Right lobe of liver (tissue), 6 donors: ENCODE measurements around the gene CDH15. TPM values are rescaled to one million over a fixed set of nuclear protein-coding genes. Genes with fewer than 3 reads are reported as not detected.

Source experiments
- ATAC-seq, 4 donors: fragments of 200-7000 bp; cut with Tn5 transposase; one replicate each; pipeline ENCODE4 v1.9.1; 2020; ENCODE audit warnings: mild to moderate bottlenecking in 4 of 4, moderate library complexity in 4 of 4
- DNase-seq, 3 donors: peaks; one replicate each; pipeline ENCODE4 v3.0.0-alpha.2; 2020
- H3K27ac ChIP-seq, 3 donors: fragments of 200-600 bp; one replicate each; pipeline ENCODE4 v1.8.0; 2022
- H3K27me3 ChIP-seq, 2 donors: fragments of 200-600 bp; one replicate each; pipeline ENCODE4 v1.8.0; 2022
- H3K36me3 ChIP-seq, 4 donors: fragments of 200-600 bp; sonication (generic) in 1 of 4; one replicate each; pipeline versions ENCODE4 v1.5.1 to v1.8.0; 2017 to 2022; ENCODE audit warnings: control low read depth in 1 of 4
- H3K4me1 ChIP-seq, 4 donors: fragments of 200-600 bp; sonication (generic) in 1 of 4; one replicate each; pipeline versions ENCODE4 v1.5.1 to v1.8.0; 2017 to 2022; ENCODE audit warnings: control low read depth in 1 of 4
- H3K4me3 ChIP-seq, 3 donors: fragments of 200-600 bp; one replicate each; pipeline ENCODE4 v1.8.0; 2022
- H3K9me3 ChIP-seq, 4 donors: fragments of 200-600 bp; sonication (generic) in 1 of 4; one replicate each; pipeline versions ENCODE4 v1.5.1 to v1.8.0; 2017 to 2022; ENCODE audit warnings: control low read depth in 1 of 4
- POLR2A ChIP-seq: fragments of 450-650 bp; IDR thresholded peaks from one replicate; pipeline ENCODE4 v1.6.1; 2017; ENCODE audit warnings: antibody characterized with exemption, mild to moderate bottlenecking
- WGBS: methylation state at CpG from one replicate; pipeline ENCODE4 v1.1.6; 2018; ENCODE audit warnings: low coverage, low lambda C conversion rate; ENCODE audit not compliant: insufficient coverage; ENCODE audit errors: missing lambda C conversion rate; 5-methylcytosine and 5-hydroxymethylcytosine counted together
- intact Hi-C, 2 donors: fragments of 100-400 bp; cut with DNase I; formaldehyde crosslinking; loops; one replicate each; pipeline versions ENCODE4 v1.11.2 to v1.14.1; 2022
- total RNA-seq, 6 experiments: library from RNA; depleted of rRNA in 2 of 6; stranded (reverse); fragments of >200 nt in 2 of 6; fragmentation: NEBNext Ultra II Directional in 3 of 6; extraction: Animal tissue kit (Norgen Biotek cat#: 25700) in 3 of 6; gene quantifications; one replicate each; pipeline versions ENCODE4 v1.1.0 to v1.2.4, GENCODE V29; 2016 to 2023
- TF ChIP-seq, protein P1 (sequence below), 4 donors: fragments of 200-600 bp in 3 of 4; fragments of 450-650 bp in 1 of 4; IDR thresholded peaks; one replicate each; pipeline versions ENCODE4 v1.5.1 to v1.8.0; 2016 to 2022; ENCODE audit warnings: antibody characterized with exemption in 4 of 4, mild to moderate bottlenecking in 2 of 4
- donor health status: DM: no; HTN: yes; CAD: no.
- donor health status: DM: no; HTN: no; CAD: no.
- donor health status: DM: no; HTN: no; CAD: no.
- donor health status: DM: no; HTN: yes; CAD: no.
- donor health status: DM: no; HTN: yes; CAD: no.

Gene CDH15
- total RNA-seq, 6 experiments from 2014 or later = 0.12 to 3.3 (median 0.15) TPM; not detected in 1

DNA sequence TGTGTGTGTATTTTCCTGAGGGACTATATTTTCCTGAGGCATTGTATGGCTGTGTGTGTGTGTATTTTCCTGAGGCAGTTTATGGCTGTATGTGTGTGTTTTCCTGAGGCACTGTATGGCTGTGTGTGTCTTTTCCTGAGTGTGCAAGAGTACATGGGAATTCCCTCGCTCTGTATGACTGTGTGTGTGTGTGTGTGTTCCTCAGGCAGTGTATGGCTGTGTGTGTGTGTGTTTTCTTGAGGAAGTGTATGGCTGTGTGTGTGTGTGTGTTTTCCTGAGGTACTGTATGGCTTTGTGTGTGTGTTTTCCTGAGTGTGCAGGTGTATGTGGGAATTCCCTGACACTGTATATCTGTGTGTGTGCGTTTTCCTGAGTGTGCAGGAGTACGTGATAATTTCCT, 50.1 kb downstream of the CDH15 start:
- Histone ChIP-seq H3K27me3 (no peaks in the 10 kb centered on the region), H3K9me3 (no peaks in the 10 kb centered on the region), H3K4me3 (no peak overlapping the region), H3K4me1 (peaks cover 0 to 12% (median 0%) of the 10 kb centered on the region in 4 donors), H3K36me3 (peaks cover 0 to 30% (median 15%) of the 10 kb centered on the region in 4 donors), H3K27ac (no peak overlapping the region)
- DNase-seq (no peak), ATAC-seq (no peak)
- intact Hi-C loops = loop anchor here in 1 of 2 donors (10.0 kb wide), 1 partner anchor 277 kb away; no protein-coding TSS in a partner anchor
- WGBS = 68% methylated on average over 2 of the region's 3 CpGs
- no peak for TF ChIP-seq POLR2A
- TF ChIP-seq, protein P1, sequence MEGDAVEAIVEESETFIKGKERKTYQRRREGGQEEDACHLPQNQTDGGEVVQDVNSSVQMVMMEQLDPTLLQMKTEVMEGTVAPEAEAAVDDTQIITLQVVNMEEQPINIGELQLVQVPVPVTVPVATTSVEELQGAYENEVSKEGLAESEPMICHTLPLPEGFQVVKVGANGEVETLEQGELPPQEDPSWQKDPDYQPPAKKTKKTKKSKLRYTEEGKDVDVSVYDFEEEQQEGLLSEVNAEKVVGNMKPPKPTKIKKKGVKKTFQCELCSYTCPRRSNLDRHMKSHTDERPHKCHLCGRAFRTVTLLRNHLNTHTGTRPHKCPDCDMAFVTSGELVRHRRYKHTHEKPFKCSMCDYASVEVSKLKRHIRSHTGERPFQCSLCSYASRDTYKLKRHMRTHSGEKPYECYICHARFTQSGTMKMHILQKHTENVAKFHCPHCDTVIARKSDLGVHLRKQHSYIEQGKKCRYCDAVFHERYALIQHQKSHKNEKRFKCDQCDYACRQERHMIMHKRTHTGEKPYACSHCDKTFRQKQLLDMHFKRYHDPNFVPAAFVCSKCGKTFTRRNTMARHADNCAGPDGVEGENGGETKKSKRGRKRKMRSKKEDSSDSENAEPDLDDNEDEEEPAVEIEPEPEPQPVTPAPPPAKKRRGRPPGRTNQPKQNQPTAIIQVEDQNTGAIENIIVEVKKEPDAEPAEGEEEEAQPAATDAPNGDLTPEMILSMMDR (IDR thresholded peaks at IDR 0.05) = no peak

DNA sequence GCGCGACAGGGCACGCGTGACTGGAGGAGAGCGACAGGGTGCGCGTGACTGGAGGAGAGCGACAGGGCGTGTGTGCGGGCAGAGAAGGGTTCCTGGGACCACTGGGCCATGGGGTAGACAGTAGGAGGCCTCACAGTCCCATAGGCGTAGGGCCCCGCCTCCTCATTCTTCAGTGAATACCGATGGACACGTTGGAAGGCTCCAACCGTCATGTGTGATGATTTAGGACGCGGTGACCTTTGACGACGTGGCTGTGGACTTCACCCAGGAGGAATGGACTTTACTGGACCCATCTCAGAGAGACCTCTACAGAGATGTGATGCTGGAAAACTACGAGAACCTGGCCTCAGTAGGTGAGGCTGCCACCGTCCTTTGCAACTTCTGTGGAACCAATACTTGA, 51.4 kb downstream of the CDH15 start:
- H3K27me3 ChIP-seq = no peaks in the 10 kb centered on the region
- H3K4me3 ChIP-seq = no peak overlapping the region
- WGBS = 90% methylated on average over 6 of the region's 21 CpGs
- H3K36me3 ChIP-seq = peaks cover 0 to 43% (median 23%) of the 10 kb centered on the region in 4 donors
- no peak overlapping the region for H3K27ac ChIP-seq
- H3K4me1 ChIP-seq = peaks cover 0 to 10% (median 0%) of the 10 kb centered on the region in 4 donors
- TF ChIP-seq, protein P1 (IDR thresholded peaks at IDR 0.05) = no peak
- DNase-seq (no peak), ATAC-seq (no peak)
- intact Hi-C loops = loop anchor here in 1 of 2 donors (10.0 kb wide), 1 partner anchor 278 kb away; no protein-coding TSS in a partner anchor
- peaks cover 0 to 6% (median 0%) of the 10 kb centered on the region in 4 donors for H3K9me3 ChIP-seq

DNA sequence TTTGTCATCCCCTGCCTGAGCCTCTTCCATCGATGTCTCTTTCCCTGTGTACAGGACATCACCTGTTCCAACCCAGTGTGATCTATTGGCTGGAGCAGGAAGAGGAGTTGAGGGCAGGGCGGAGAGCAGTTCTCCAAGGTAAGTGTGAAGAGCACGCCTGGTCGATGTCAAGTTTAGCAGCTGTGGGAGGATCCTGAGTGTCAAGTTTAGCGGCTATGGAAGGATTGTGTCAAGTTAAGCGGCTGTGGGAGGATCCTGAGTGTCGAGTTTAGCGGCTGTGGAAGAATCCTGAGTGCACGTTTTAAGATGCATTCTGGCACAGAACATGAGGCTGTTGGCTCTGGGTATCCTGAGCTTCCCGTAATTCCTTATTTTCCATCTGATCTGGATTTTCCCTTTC, 53.1 kb downstream of the CDH15 start:
- WGBS = 96% methylated on average over 4 of the region's 10 CpGs
- Histone ChIP-seq H3K36me3 (peaks cover 0 to 43% (median 24%) of the 10 kb centered on the region in 4 donors), H3K4me3 (no peak overlapping the region), H3K9me3 (peaks cover 0 to 6% (median 0%) of the 10 kb centered on the region in 4 donors), H3K27ac (no peak overlapping the region), H3K27me3 (no peaks in the 10 kb centered on the region), H3K4me1 (no peaks in the 10 kb centered on the region)
- no peak for TF ChIP-seq POLR2A
- TF ChIP-seq, protein P1 (IDR thresholded peaks at IDR 0.05) = no peak
- no peak for ATAC-seq
- intact Hi-C loops = loop anchor here in 1 of 2 donors (10.0 kb wide), 1 partner anchor 280 kb away; no protein-coding TSS in a partner anchor
- no peak for DNase-seq

GRCh38 chr16:89230255-89230654, 58.7 kb downstream of the CDH15 start:
- DNase-seq = no peak
- Histone ChIP-seq H3K27ac (no peak overlapping the region), H3K27me3 (no peaks in the 10 kb centered on the region), H3K4me3 (no peak overlapping the region), H3K36me3 (peaks cover 0 to 20% (median 16%) of the 10 kb centered on the region in 4 donors), H3K9me3 (peaks cover 0 to 6% (median 0%) of the 10 kb centered on the region in 4 donors), H3K4me1 (peaks cover 0 to 13% (median 4%) of the 10 kb centered on the region in 4 donors)
- no peak for ATAC-seq
- 80% methylated on average over 2 of the region's 14 CpGs for WGBS
- intact Hi-C loops = no loop called here
- TF ChIP-seq POLR2A = no peak
- TF ChIP-seq, protein P1 (IDR thresholded peaks at IDR 0.05) = no peak
